ENCODE measurements around the gene AIPL1.
A peak's percentile ranks its signal among the peaks of the same experiment; 100 is the strongest.

AIPL1 gene

DNA sequence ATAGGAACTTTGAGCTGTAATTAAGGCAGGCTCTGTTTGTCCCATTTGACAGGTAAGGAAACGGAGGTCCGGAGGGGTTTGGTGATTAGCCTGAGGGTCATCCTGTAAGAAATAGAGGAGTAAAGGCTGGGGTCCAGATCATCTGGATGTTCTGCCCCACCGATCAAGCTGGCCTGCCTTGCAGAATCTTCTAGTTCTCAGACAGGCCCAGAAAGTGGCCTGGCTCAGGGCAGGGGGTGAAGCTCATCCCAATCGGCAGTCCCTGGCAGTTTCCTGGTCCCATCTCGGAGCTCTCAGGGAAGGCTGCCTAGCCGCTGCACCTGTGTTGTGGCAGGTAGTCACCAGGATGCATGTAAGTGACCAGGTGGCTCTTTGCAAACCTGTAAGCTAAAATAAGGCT is 13.6 kb upstream of the AIPL1 start:
- no peak for DNase-seq (ENCODE audit: low spot score)

GRCh38 chr17:6446516-6447100 is 11.7 kb upstream of the AIPL1 start:
- no peak for DNase-seq (ENCODE audit: low spot score)

- no peak for DNase-seq (ENCODE audit: low spot score)
These were observed 9.8 kb upstream of the AIPL1 start for GRCh38 chr17:6444571-6445335.

- peak; percentile 86 for DNase-seq (ENCODE audit: low spot score)
These were observed 9.0 kb upstream of the AIPL1 start, which contains the start of gene PIMREG for GRCh38 chr17:6443692-6444570. PIMREG (plus strand) TSS chr17:6444455; CDS start chr17:6445111, 656 bp downstream.

- no peak for DNase-seq (ENCODE audit: low spot score)
These were observed 7.9 kb upstream of the AIPL1 start for GRCh38 chr17:6442775-6443174.

- no peak for DNase-seq (ENCODE audit: low spot score)
These were observed 5.0 kb upstream of the AIPL1 start for GRCh38 chr17:6439951-6440350.

DNA sequence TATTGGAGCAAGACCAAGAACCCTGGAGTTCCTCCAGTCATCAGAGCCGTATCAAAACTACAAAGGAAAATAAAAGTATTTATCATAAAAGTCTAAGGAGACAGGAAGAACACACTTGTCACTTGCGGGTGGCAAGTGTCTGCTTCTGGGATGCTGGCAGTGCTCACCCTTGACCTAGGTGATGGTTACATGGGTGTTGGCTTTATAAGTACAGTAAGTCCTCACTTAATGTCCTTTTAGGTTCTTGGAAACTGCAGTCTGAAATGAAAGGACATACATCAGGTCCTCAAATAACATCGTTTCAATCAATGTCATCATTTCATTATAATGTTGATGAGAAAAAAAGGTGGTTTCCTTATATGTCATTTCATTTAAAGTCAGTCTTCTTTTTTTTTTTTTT is 3.0 kb upstream of the AIPL1 start:
- no peak for DNase-seq (ENCODE audit: low spot score)

DNA sequence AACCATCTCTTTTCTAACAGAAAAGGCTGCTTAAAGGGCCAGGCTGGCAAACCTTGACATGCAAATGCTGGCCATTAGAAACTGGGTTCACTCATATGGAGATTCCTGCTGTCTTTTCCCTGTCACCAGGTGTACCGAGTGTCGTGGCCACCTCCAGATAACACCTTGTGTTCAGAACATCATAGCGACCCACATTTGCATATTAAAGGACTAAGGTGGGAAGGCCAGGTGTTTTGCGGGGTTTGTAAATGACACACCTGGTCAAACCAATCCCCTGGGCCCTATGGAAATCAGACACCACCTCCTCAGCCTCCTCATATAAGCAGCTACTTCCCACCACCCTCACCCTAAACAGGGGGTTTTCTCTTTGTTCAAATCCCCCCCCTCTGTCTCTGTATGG is 2.5 kb upstream of the AIPL1 start:
- no peak for DNase-seq (ENCODE audit: low spot score)

- peak; percentile 64 for DNase-seq (ENCODE audit: low spot score)
These were observed 1.0 kb upstream of the AIPL1 start for GRCh38 chr17:6435968-6436367.

DNA sequence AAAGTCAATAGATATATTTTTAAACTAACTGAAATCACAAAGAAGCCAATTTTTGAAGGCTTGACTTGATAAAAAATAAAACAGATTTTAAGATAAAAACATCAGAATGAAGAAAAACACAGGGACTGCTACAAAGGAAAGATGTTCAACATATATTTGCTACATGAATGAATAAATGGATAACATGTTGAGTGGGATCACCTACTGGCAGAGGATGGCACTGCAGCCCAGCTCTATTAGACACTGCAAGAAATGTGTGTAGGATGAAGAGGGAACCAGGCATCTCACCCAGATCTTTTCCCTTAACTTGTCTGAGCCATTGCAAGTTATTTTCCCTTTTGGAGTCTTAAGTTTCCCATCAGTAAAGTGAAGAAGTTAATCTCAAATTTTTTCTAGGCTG is 4.2 kb downstream of the AIPL1 start:
- no peak for DNase-seq (ENCODE audit: low spot score)

GRCh38 chr17:6429266-6429665 is 5.7 kb downstream of the AIPL1 start:
- no peak for DNase-seq (ENCODE audit: low spot score)

DNA sequence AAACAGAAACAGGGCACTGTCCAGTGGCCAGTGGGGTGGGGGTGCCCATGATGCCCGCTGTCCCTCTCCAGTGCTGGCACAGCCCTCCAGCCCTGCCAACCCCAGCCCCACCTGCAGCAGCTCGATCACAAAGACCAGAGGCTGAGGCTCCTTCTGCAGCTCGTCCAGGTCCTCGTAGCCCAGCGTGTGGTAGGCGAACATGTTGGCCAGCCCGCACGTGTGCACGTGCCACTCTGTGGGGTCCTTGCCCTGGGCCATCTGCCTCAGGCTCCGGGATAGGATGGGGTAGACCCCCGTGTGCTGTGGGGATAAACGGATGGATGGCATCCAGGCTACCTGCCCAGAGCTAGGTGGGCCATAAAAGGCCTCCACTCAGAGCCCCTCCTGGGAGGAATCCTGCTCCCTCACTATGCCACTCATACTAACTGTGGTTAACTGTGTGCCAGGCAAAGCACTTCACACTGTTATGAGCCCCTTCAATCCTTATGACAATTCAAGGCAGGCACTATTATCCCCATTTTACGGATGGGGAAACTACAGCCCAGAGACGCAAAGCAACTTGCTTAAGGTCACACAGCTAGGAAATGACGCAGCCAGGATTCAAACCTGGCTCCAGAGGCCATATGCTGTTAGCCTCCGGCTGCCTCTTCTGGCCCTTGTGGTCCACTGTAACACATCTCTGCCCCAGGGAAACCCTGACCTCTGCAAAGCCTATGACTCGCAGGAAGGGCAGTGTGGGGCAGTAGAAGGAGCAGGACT is 6.5 kb downstream of the AIPL1 start:
- no peak for DNase-seq (ENCODE audit: low spot score)

- DNase-seq (ENCODE audit: low spot score): peak; percentile 33
These were observed 7.6 kb downstream of the AIPL1 start for GRCh38 chr17:6427279-6427781.

DNA sequence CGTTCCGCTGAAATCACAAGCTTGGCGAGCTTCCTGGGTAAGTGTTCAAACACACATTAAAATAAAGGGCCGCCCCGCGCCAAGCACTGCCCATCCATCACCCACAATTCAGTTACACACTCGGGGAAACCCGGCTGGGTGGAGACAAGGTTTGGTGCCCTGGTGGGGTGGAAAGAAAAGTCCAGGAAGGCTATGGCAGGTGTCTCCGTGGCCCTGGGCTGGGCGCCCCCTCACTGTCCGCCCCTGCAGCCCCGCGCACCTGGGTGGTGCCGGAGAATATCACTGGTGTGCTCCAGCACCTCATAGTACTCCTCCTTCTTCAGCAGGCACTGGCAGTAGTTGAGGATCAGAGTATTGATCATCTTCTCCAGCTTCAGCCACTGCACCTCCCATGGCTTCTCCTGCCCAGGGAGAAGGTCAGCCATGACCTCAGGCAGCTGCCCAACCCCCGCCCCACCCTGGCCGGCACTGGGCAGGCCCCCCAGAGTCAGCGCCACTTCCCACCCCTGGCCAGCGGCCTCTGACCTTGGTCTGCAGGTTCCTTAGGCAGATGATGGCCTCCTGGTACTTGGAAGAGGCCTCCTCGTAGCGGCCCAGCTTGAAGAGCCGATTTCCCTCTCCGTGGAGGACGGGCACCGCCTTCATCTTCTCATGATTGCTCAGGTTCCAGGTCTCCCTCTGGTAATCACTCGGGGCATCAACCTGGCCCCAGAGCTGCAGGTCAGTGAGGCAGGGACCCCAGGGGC is 8.4 kb downstream of the AIPL1 start:
- DNase-seq (ENCODE audit: low spot score): no peak

DNA sequence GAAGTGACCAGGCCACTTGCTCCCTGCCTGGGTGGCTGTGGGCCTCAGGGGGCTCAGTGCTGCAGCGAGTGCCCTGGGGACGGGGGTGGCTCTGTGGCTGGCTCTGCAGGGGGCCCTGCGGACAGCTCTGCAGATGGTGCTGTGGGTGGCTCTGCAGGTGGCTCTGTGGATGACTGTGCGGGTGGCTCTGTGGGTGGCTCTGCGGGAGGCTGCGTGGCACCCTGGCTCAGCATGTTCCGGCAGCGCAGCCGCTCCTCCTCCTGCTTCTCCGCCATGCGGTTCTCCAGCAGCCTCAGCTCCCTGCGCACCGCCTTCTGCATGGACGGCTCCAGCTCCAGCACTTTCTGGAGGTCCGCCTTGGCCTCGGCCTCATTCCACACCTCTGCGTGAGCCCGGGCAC is 9.5 kb downstream of the AIPL1 start:
- no peak for DNase-seq (ENCODE audit: low spot score)

- DNase-seq (ENCODE audit: low spot score): no peak
These were observed 11.0 kb downstream of the AIPL1 start for GRCh38 chr17:6423931-6424330.

DNA sequence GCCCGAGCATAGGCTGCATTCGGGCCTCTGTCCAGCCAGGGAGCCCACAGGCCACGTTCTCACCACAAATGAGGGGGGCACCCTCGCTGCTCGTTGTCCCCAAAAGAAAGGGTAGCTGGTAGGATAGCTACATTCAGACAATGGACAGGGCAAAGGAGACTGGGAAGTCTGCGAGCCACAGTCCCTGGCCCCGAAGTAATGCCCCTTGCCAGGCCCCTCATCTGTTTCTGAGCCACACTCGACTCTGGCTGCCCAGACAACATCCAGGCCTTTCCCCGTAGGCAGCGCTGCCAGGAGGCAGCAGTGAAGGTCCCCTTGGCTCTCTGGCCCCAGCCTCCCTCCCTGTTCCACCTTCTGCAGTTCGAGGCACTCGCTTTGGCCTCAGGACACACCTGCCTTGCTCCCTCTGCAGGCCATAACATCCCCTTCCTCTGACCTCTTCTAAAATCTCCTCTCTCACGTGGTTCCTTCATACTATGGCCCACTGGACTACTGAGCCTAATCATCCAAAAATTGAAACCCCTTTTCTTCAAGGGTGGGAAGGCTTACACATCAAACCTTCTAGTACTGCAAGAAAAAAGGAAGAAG is 12.2 kb downstream of the AIPL1 start:
- DNase-seq (ENCODE audit: low spot score): no peak

- peak; percentile 72 for DNase-seq (ENCODE audit: low spot score)
These were observed 13.0 kb downstream of the AIPL1 start for GRCh38 chr17:6421700-6422604.

DNA sequence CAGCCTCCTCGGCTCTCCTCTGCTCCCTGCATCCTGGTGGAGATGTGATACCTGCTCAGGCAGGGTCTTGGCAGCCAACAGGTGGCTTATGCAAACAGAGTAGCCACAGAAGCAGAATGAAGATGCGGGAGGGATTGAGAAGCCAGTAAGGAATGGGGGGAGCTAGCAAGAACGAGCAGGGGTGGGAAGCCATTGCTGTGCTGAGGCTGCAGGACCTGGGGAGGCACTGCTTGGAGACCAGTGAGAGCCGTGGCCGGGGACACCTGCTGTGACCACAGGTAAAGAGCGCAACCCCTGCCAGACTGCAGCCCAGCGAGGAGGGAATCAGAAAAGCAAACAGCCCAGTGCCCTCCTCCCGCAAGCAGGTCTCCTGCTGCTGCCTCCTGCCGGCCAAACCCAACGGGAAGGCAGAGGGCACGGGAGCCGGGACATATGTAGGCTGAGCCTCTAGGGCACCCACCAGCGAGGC is 14.7 kb downstream of the AIPL1 start:
- DNase-seq (ENCODE audit: low spot score): no peak

DNA sequence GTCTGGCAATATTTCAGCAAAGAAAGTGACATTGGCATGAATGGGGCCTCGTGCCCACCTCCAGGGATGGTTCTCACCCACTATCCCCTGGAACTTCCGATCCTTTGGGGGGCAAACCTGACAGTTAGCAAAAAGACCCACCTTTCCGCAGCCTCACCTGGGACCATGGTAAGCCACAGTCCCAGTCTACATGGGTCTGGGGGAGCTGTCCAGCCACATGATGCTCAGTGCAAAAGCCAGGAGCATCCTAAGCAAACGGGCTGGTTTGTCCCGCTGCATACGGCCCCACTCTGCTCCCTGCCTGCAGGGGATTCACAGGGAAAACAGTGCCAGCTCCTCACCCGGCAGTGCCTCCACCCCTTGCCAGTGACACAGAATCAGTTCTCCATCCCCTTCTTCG is 19.3 kb downstream of the AIPL1 start:
- DNase-seq (ENCODE audit: low spot score): no peak
